Smooth muscle cell (in vitro differentiated cells): ENCODE measurements around the gene ZNF189. TPM values are rescaled to one million over a fixed set of nuclear protein-coding genes. Genes with fewer than 3 reads are reported as not detected.
"Not testable (repeated sequence)": the region's sequence is repeated elsewhere in the genome, so short reads cannot be mapped to it uniquely, and the experiment has no call there.

ENCODE experiments used
- DNase-seq: peaks from one replicate; lab custom pipeline; 2025; ENCODE audit not compliant: unreplicated experiment; lab: John Stamatoyannopoulos, UW
- H2AFZ ChIP-seq: fragments of 200-600 bp; sonication (generic); 2 replicates; pipeline ENCODE4 v1.6.0; 2016; ENCODE audit warnings: antibody characterized with exemption, low read depth, mild to moderate bottlenecking
- H3F3A ChIP-seq: fragments of 200-600 bp; sonication (generic); 2 replicates; pipeline ENCODE4 v1.6.0; 2017; ENCODE audit warnings: antibody characterized with exemption, low read depth
- H3K27ac ChIP-seq: fragments of 200-600 bp; sonication (generic); 2 replicates; pipeline ENCODE4 v1.5.1; 2016; ENCODE audit warnings: low read depth, mild to moderate bottlenecking
- H3K27me3 ChIP-seq: fragments of 200-600 bp; sonication (generic); 2 replicates; pipeline ENCODE4 v1.6.1; 2016; ENCODE audit warnings: low read depth, mild to moderate bottlenecking
- H3K36me3 ChIP-seq: fragments of 200-600 bp; sonication (generic); 2 replicates; pipeline ENCODE4 v1.5.1; 2016; ENCODE audit warnings: low read depth
- H3K4me1 ChIP-seq: fragments of 200-600 bp; sonication (generic); 2 replicates; pipeline ENCODE4 v1.5.1; 2016; ENCODE audit warnings: low read depth
- H3K4me2 ChIP-seq: fragments of 200-600 bp; sonication (generic); 2 replicates; pipeline ENCODE4 v1.6.0; 2016; ENCODE audit warnings: mild to moderate bottlenecking
- H3K4me3 ChIP-seq: fragments of 200-600 bp; sonication (generic); 2 replicates; pipeline ENCODE4 v1.5.1; 2016; ENCODE audit warnings: mild to moderate bottlenecking
- H3K79me2 ChIP-seq: fragments of 200-600 bp; sonication (generic); 2 replicates; pipeline ENCODE4 v1.6.0; 2016; ENCODE audit warnings: low read depth, mild to moderate bottlenecking
- H3K9ac ChIP-seq: fragments of 200-600 bp; sonication (generic); 2 replicates; pipeline ENCODE4 v1.6.0; 2016; ENCODE audit warnings: low read depth
- H3K9me3 ChIP-seq: fragments of 200-600 bp; sonication (generic); replicated peaks from 2 replicates; pipeline ENCODE4 v1.5.1; 2016; ENCODE audit warnings: low read depth
- H4K20me1 ChIP-seq: fragments of 200-600 bp; sonication (generic); 2 replicates; pipeline ENCODE4 v1.6.0; 2016; ENCODE audit warnings: low read depth
- CTCF ChIP-seq: fragments of 200-600 bp; sonication (generic); IDR thresholded peaks from 2 replicates; pipeline ENCODE4 v1.5.1; 2017; ENCODE audit warnings: borderline replicate concordance, mild to moderate bottlenecking, antibody characterized with exemption; ENCODE audit not compliant: insufficient read depth, poor library complexity, severe bottlenecking
- WGBS: methylation state at CpG from one replicate; pipeline ENCODE4 v1.1.7; 2016; ENCODE audit warnings: low lambda C conversion rate; 5-methylcytosine and 5-hydroxymethylcytosine counted together
- polyA plus RNA-seq: library from polyadenylated mRNA; unstranded; fragments of >200 nt; fragmentation: Nextera tagmentation; extraction: Ambion mirVana; gene quantifications from 2 replicates; pipeline ENCODE4 v1.2.1, GENCODE V29; 2016
- total RNA-seq: library from RNA; depleted of rRNA; stranded (reverse); fragments of >200 nt; gene quantifications from 2 replicates; pipeline ENCODE4 v1.2.3, GENCODE V29; 2014

ZNF189 gene
- total and polyA plus RNA-seq, 2 experiments from 2014 or later: 2.7 to 12.9 TPM

- Histone ChIP-seq H3K36me3 (no peaks in the 10 kb centered on the region), H3K79me2 (no peaks in the 10 kb centered on the region), H3K9ac (no peak overlapping the region), H3K4me2 (no peak overlapping the region), H3K4me1 (no peaks in the 10 kb centered on the region), H2AFZ (no peak overlapping the region), H3K4me3 (no peak overlapping the region), H4K20me1 (no peaks in the 10 kb centered on the region), H3K27ac (no peak overlapping the region), H3F3A (peaks cover 4% of the 10 kb centered on the region), H3K9me3 (peaks cover 8% of the 10 kb centered on the region), H3K27me3 (no peaks in the 10 kb centered on the region)
- 94% methylated on average over 3 of the region's 3 CpGs for WGBS
- DNase-seq: no peak
- no peak for TF ChIP-seq CTCF
Observed at GRCh38 chr9:101381118-101381517, 17.5 kb upstream of the ZNF189 start.

- Histone ChIP-seq H2AFZ (no peak overlapping the region), H3F3A (no peaks in the 10 kb centered on the region), H3K4me1 (no peaks in the 10 kb centered on the region), H3K4me2 (no peak overlapping the region), H3K4me3 (no peak overlapping the region), H4K20me1 (no peaks in the 10 kb centered on the region), H3K79me2 (no peaks in the 10 kb centered on the region), H3K36me3 (no peaks in the 10 kb centered on the region), H3K9me3 (peaks cover 8% of the 10 kb centered on the region), H3K27me3 (no peaks in the 10 kb centered on the region), H3K27ac (no peak overlapping the region), H3K9ac (no peak overlapping the region)
- no peak for TF ChIP-seq CTCF
- DNase-seq: no peak
- 90% methylated on average over 2 of the region's 2 CpGs for WGBS
Observed at GRCh38 chr9:101381833-101382342, 16.8 kb upstream of the ZNF189 start.

- Histone ChIP-seq H3K4me1 (no peaks in the 10 kb centered on the region), H3K9me3 (peaks cover 8% of the 10 kb centered on the region), H3K9ac (no peak overlapping the region), H3K4me3 (no peak overlapping the region), H3K4me2 (no peak overlapping the region), H3F3A (no peaks in the 10 kb centered on the region), H2AFZ (no peak overlapping the region), H3K36me3 (peaks cover 3% of the 10 kb centered on the region), H3K27me3 (no peaks in the 10 kb centered on the region), H3K79me2 (no peaks in the 10 kb centered on the region), H4K20me1 (no peaks in the 10 kb centered on the region), H3K27ac (no peak overlapping the region)
- WGBS: 95% methylated on average over 2 of the region's 2 CpGs
- no peak for DNase-seq
- no peak for TF ChIP-seq CTCF
Observed at GRCh38 chr9:101383361-101383760, 15.3 kb upstream of the ZNF189 start.

GRCh38 chr9:101384873-101385536 lies 13.6 kb upstream of the ZNF189 start, which contains the start of gene BAAT:
Gene BAAT, minus strand, starts transcription at chr9:101385006. Its CDS starts 13,602 bp downstream, at chr9:101371404.
- not testable (repeated sequence) for H3K36me3 ChIP-seq, H3K4me3 ChIP-seq, H4K20me1 ChIP-seq, DNase-seq, H3K27ac ChIP-seq, H3F3A ChIP-seq, H3K79me2 ChIP-seq, H3K9ac ChIP-seq, H3K4me1 ChIP-seq, H3K27me3 ChIP-seq, H3K4me2 ChIP-seq, H3K9me3 ChIP-seq, H2AFZ ChIP-seq
- 97% methylated on average over 11 of the region's 11 CpGs for WGBS
